Kidney epithelial cell (primary cell): ENCODE data around the gene TNNT1. TPM values are rescaled to one million over a fixed set of nuclear protein-coding genes. Genes with fewer than 3 reads are reported as not detected.

Source experiments
- DNase-seq: peaks from one replicate; pipeline ENCODE4 v3.0.0-alpha.2; 2010; ENCODE audit warnings: low read depth
- H3K27me3 ChIP-seq: 2 replicates; pipeline ENCODE4 v1.6.0; 2011; ENCODE audit warnings: low read length; ENCODE audit not compliant: control insufficient read depth, insufficient read depth
- H3K36me3 ChIP-seq: 2 replicates; pipeline ENCODE4 v1.5.1; 2011; ENCODE audit warnings: low read length; ENCODE audit not compliant: control insufficient read depth, insufficient read depth
- H3K4me3 ChIP-seq: 2 replicates; pipeline ENCODE4 v1.5.1; 2011; ENCODE audit warnings: low read depth, mild to moderate bottlenecking, control low read depth, low read length
- CTCF ChIP-seq: IDR thresholded peaks from 2 replicates; pipeline ENCODE4 v1.5.1; 2011; ENCODE audit warnings: mild to moderate bottlenecking, moderate library complexity, low read length, control low read depth, inconsistent platforms; ENCODE audit not compliant: insufficient read depth, poor library complexity, severe bottlenecking
- total RNA-seq: library from RNA; depleted of rRNA; stranded (reverse); fragments of >200 nt; gene quantifications from 2 replicates; pipeline ENCODE4 v1.2.3, GENCODE V29; 2015

TNNT1 gene
- total RNA-seq, 1 donor from 2014 or later: 7.1 TPM

- H3K27me3 ChIP-seq: peaks cover 14% of the 10 kb centered on the region
- peaks cover 4% of the 10 kb centered on the region for H3K36me3 ChIP-seq
- no peak for DNase-seq
- TF ChIP-seq CTCF: no peak
- H3K4me3 ChIP-seq: no peak overlapping the region
These were observed 61.0 kb downstream of the TNNT1 start for GRCh38 chr19:55088021-55088451.

DNA sequence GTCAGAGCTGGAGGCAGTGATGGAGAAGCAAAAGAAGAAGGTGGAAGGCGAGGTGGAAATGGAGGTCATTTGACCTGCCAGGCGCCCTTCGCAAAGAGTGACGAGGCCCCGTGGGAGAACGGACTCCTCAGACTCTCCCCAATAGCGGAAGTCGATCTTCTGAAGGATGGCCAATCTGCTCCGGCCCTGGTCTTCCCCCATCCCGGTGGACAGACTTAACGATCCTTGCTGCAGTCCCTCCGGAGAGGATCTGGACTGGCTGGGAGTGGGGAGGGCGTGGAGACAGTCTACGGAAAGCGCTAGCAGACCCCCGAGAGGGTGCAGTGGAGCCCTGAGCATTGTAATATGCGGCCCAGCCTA lies 61.5 kb downstream of the TNNT1 start:
- DNase-seq: no peak
- H3K4me3 ChIP-seq: peak overlapping the region; percentile 36
- H3K27me3 ChIP-seq: peaks cover 16% of the 10 kb centered on the region
- TF ChIP-seq CTCF: no peak
- peaks cover 4% of the 10 kb centered on the region for H3K36me3 ChIP-seq

DNA sequence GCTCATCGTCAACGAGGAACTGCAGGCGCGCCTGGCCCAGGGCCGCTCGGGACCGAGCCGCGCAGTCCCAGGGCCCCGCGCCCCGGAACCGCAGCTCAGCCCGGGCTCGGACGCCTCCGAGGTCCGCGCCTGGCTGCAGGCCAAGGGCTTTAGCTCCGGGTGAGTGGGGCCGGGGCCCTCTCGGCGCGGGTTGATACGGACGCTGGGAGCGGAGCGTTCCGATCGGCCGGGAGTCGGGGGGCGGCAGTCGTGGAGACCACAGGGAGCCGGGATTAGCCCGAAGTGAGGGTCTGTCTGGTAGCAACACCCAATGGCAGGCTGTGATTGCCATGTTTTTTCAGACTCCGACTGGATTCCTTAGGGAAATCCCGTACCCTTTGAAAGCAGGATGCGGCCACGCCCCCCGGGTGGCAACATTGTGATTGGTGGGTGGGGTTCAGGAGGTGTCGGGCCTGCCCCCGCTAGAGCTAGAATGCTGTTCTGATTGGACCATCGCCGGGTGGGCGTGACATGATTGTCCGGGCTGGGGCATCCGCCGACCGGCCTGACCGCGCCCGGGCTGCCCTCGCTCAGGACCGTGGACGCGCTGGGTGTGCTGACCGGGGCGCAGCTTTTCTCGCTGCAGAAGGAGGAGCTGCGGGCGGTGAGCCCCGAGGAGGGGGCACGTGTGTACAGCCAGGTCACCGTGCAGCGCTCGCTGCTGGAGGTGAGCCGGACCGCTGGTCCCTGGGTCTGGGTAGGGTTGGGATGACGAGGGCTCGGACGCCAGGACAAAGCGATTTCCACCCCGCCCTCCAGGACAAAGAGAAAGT lies 62.1 kb downstream of the TNNT1 start:
- H3K27me3 ChIP-seq: peaks cover 21% of the 10 kb centered on the region
- no peak for TF ChIP-seq CTCF
- peak overlapping the region; percentile 36 for H3K4me3 ChIP-seq
- DNase-seq: peak; percentile 80
- H3K36me3 ChIP-seq: peaks cover 4% of the 10 kb centered on the region

DNA sequence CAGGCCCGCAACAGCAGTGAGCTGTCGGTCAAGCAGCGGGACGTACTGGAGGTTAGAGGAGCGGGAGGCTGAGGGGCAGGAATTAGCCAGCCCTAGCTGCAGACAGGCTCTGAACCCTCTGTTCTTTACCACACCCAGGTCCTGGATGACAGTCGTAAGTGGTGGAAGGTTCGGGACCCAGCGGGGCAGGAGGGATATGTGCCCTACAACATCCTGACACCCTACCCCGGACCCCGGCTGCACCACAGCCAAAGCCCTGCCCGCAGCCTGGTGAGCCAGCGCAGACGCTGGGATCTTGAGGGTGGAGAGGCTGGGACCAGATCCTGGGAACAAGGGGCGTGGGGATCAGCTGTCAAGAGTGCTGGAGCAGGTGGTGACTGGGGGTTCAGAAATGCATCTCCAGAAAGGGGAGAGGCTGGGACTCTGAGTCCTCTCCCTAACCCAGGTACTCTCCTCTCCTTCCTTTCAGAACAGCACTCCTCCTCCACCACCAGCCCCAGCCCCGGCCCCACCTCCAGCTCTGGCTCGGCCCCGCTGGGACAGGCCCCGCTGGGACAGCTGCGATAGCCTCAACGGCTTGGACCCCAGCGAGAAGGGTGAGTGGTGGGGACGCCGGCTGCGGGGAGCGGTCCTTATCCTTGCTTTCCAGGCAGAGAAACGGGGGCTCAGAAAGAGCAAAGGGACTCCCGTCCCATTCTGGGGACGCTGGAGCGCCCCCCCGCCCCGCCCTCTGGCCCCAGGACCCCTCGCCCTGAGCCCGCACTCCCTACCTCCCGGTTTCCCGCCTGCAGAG lies 62.9 kb downstream of the TNNT1 start:
- TF ChIP-seq CTCF: no peak
- H3K27me3 ChIP-seq: peaks cover 30% of the 10 kb centered on the region
- H3K36me3 ChIP-seq: peaks cover 1% of the 10 kb centered on the region
- no peak for DNase-seq
- peak overlapping the region; percentile 36 for H3K4me3 ChIP-seq

DNA sequence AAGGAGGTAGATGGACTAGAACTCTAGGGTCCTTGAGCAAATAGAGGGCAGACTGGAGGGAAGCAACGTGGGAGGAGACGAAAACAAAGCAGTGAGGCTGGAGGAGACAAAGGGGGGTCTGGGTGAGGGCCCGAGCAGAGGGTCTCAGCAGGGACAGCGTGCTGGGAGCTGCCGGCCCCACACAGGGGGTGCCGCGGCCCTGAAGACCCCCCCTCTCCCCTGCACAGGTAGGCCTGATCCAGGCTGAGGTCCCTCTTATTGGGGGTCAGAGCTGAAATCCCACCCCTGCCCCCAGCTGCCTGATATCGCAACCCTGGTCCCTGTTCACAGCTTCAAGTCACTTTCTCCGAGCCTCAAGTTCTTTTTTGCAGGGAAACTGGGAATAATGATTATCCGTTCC lies 64.6 kb downstream of the TNNT1 start:
- H3K27me3 ChIP-seq: peaks cover 43% of the 10 kb centered on the region
- H3K4me3 ChIP-seq: no peak overlapping the region

More for the DNA sequence above, 64.6 kb downstream of the TNNT1 start:
- TF ChIP-seq CTCF: no peak
- DNase-seq: no peak
- no peaks in the 10 kb centered on the region for H3K36me3 ChIP-seq
